ENCODE data around the gene HSD17B4.

HSD17B4 gene

GRCh38 chr5:119554597-119554996, 102.3 kb downstream of the HSD17B4 start:
- DNase-seq, result no peak
- no peak for TF ChIP-seq POLR2A (IDR thresholded peaks at IDR 0.05; ENCODE audit: low read length)
- TF ChIP-seq GATA1 (IDR thresholded peaks at IDR 0.05; ENCODE audit: low read depth, low read length), result no peak

GRCh38 chr5:119570910-119571309, 118.6 kb downstream of the HSD17B4 start:
- DNase-seq, result no peak
- no peak for TF ChIP-seq POLR2A (IDR thresholded peaks at IDR 0.05; ENCODE audit: low read length)
- no peak for TF ChIP-seq GATA1 (IDR thresholded peaks at IDR 0.05; ENCODE audit: low read depth, low read length)

- DNase-seq, result peak; percentile 62 to 67
- no peak for TF ChIP-seq GATA1 (IDR thresholded peaks at IDR 0.05; ENCODE audit: low read depth, low read length)
- TF ChIP-seq POLR2A (IDR thresholded peaks at IDR 0.05; ENCODE audit: low read length), result no peak
Measured at GRCh38 chr5:119578937-119579336, 126.6 kb downstream of the HSD17B4 start.

- no peak for DNase-seq
- no peak for TF ChIP-seq POLR2A (IDR thresholded peaks at IDR 0.05; ENCODE audit: low read length)
- no peak for TF ChIP-seq GATA1 (IDR thresholded peaks at IDR 0.05; ENCODE audit: low read depth, low read length)
Measured at GRCh38 chr5:119582987-119583386, 130.7 kb downstream of the HSD17B4 start.

DNA sequence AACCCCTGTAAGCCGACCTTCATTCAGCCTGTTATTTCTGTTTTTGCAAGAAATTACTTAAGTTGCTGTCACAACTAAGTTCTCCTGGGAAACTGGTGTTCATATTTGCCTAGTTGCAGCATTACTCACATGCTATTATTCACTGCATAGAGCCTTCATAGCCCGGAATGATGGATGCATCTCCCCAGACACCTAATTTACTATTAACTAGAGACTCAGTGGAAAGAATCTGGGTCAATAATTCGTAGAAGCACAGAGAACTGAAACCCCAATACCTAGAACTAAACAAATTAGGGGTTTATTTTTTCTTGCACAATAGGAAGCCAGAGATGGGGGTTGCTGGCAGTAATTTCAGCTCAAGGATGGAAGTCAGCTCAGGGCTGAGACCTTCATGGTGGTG, 131.4 kb downstream of the HSD17B4 start:
- TF ChIP-seq POLR2A (IDR thresholded peaks at IDR 0.05; ENCODE audit: low read length), result no peak
- no peak for TF ChIP-seq GATA1 (IDR thresholded peaks at IDR 0.05; ENCODE audit: low read depth, low read length)
- DNase-seq, result no peak
